HG03565 (cell line): ENCODE data around the gene ABCA6.

Experiments
- ATAC-seq: cut with Tn5 transposase; IDR thresholded peaks from one replicate; pipeline ENCODE4 v1.9.1; 2021; ENCODE audit warnings: mild to moderate bottlenecking, moderate library complexity; ENCODE audit not compliant: unreplicated experiment

The ABCA6 gene

GRCh38 chr17:69050999-69051775 is 90.5 kb downstream of the ABCA6 start:
- ATAC-seq: no peak

- no peak for ATAC-seq
These were observed 93.1 kb downstream of the ABCA6 start for GRCh38 chr17:69048634-69049033.

- ATAC-seq: no peak
These were observed 94.1 kb downstream of the ABCA6 start for GRCh38 chr17:69047368-69048263.

GRCh38 chr17:69046121-69046807 is 95.4 kb downstream of the ABCA6 start:
- ATAC-seq: no peak

- ATAC-seq: no peak
These were observed 96.0 kb downstream of the ABCA6 start for GRCh38 chr17:69045646-69046045.

GRCh38 chr17:69044371-69044770 is 97.3 kb downstream of the ABCA6 start:
- ATAC-seq: no peak

- no peak for ATAC-seq
These were observed 98.5 kb downstream of the ABCA6 start for GRCh38 chr17:69043098-69043734.

- no peak for ATAC-seq
These were observed 99.4 kb downstream of the ABCA6 start for GRCh38 chr17:69042308-69042707.

- ATAC-seq: no peak
These were observed 109.9 kb downstream of the ABCA6 start for GRCh38 chr17:69031839-69032238.

GRCh38 chr17:69030169-69030568 is 111.5 kb downstream of the ABCA6 start:
- ATAC-seq: no peak
